HepG2 (cell line): Measurements from ENCODE around the gene CPNE1. TPM values are rescaled to one million over a fixed set of nuclear protein-coding genes. Genes with fewer than 3 reads are reported as not detected.

Experiments used
- CCAR2 ChIP-seq: fragments of 200-400 bp; formaldehyde crosslinking; optimal IDR thresholded peaks from 2 replicates; pipeline ENCODE3; 2018; ENCODE audit warnings: low read depth, mild to moderate bottlenecking, low read length, moderate library complexity
- EEA1 ChIP-seq: sonication (generic); formaldehyde crosslinking; IDR thresholded peaks from 2 replicates; pipeline ENCODE4 v1.5.1; 2020; ENCODE audit warnings: mild to moderate bottlenecking, missing genetic modification reagents, borderline replicate concordance
- ISL2 ChIP-seq: sonication (generic); formaldehyde crosslinking; IDR thresholded peaks from 2 replicates; pipeline ENCODE4 v1.5.0; 2020; ENCODE audit warnings: missing genetic modification reagents
- KDM2A ChIP-seq: sonication (generic); formaldehyde crosslinking; IDR thresholded peaks from 2 replicates; pipeline ENCODE4 v1.4.0; 2020; ENCODE audit warnings: low read depth, missing genetic modification reagents, borderline replicate concordance
- KDM5B ChIP-seq: sonication (generic); formaldehyde crosslinking; IDR thresholded peaks from 2 replicates; pipeline ENCODE4 v1.4.0; 2020; ENCODE audit warnings: missing genetic modification reagents, mild to moderate bottlenecking, borderline replicate concordance
- MIER3 ChIP-seq: IDR thresholded peaks from 2 replicates; pipeline ENCODE4 v1.6.1; 2016; ENCODE audit warnings: missing compliant biosample characterization, borderline replicate concordance
- RORA ChIP-seq: sonication (generic); formaldehyde crosslinking; IDR thresholded peaks from 2 replicates; pipeline ENCODE4 v1.5.0; 2020; ENCODE audit warnings: mild to moderate bottlenecking, missing genetic modification reagents, moderate library complexity
- SALL2 ChIP-seq: sonication (generic); formaldehyde crosslinking; IDR thresholded peaks from 2 replicates; pipeline ENCODE4 v1.8.1; 2023; ENCODE audit warnings: mild to moderate bottlenecking, missing genetic modification reagents, inconsistent platforms
- THYN1 ChIP-seq: sonication (generic); formaldehyde crosslinking; IDR thresholded peaks from 2 replicates; pipeline ENCODE4 v1.8.1; 2023; ENCODE audit warnings: low read depth, mild to moderate bottlenecking, moderate library complexity, missing genetic modification reagents, borderline replicate concordance
- YEATS4 ChIP-seq: sonication (generic); formaldehyde crosslinking; IDR thresholded peaks from 2 replicates; pipeline ENCODE4 v1.4.0; 2020; ENCODE audit warnings: missing genetic modification reagents, borderline replicate concordance
- ZBTB1 ChIP-seq: sonication (generic); formaldehyde crosslinking; IDR thresholded peaks from 2 replicates; pipeline ENCODE4 v1.4.0; 2020; ENCODE audit warnings: missing genetic modification reagents, borderline replicate concordance
- ZNF136 ChIP-seq: sonication (generic); formaldehyde crosslinking; IDR thresholded peaks from 2 replicates; pipeline ENCODE4 v1.8.1; 2022; ENCODE audit warnings: low read depth, mild to moderate bottlenecking, moderate library complexity, missing genetic modification reagents
- ZNF235 ChIP-seq: sonication (generic); formaldehyde crosslinking; IDR thresholded peaks from 2 replicates; pipeline ENCODE4 v1.8.1; 2023; ENCODE audit warnings: mild to moderate bottlenecking, missing genetic modification reagents, borderline replicate concordance
- ZNF274 ChIP-seq: sonication (generic); formaldehyde crosslinking; IDR thresholded peaks from 2 replicates; pipeline ENCODE4 v1.5.1; 2020; ENCODE audit warnings: mild to moderate bottlenecking, missing genetic modification reagents
- ZNF44 ChIP-seq: sonication (generic); formaldehyde crosslinking; IDR thresholded peaks from 2 replicates; pipeline ENCODE4 v1.5.1; 2020; ENCODE audit warnings: mild to moderate bottlenecking, missing genetic modification reagents
- ZNF563 ChIP-seq: sonication (generic); formaldehyde crosslinking; IDR thresholded peaks from 2 replicates; pipeline ENCODE4 v1.8.0; 2022; ENCODE audit warnings: mild to moderate bottlenecking, moderate library complexity, missing genetic modification reagents
- ZNF737 ChIP-seq: sonication (generic); formaldehyde crosslinking; IDR thresholded peaks from 2 replicates; pipeline ENCODE4 v1.5.0; 2020; ENCODE audit warnings: missing genetic modification reagents, mild to moderate bottlenecking, borderline replicate concordance
- ZSCAN25 ChIP-seq: sonication (generic); formaldehyde crosslinking; IDR thresholded peaks from 2 replicates; pipeline ENCODE4 v1.8.0; 2022; ENCODE audit warnings: mild to moderate bottlenecking, missing genetic modification reagents
- polyA plus RNA-seq, 8 experiments: library from polyadenylated mRNA; depleted of rRNA in 3 of 8; stranded (reverse) in 7 of 8; unstranded in 1 of 8; fragments of >200 nt; fragmentation: Illumina TruSeq in 4 of 8; extraction: Trizol in 4 of 8; gene quantifications; 2 replicates each; pipeline versions ENCODE4 v1.2.1 to v1.2.3, GENCODE V29; 2011 to 2016; ENCODE audit warnings: low read depth in 4 of 8, missing spikeins in 1 of 8, mixed read lengths in 1 of 8; ENCODE audit not compliant: insufficient read depth in 1 of 8
- total RNA-seq, 5 experiments: library from RNA; depleted of rRNA; stranded (reverse); fragments of >200 nt; fragmentation: Illumina TruSeq; extraction: Trizol; gene quantifications; 2 replicates each; pipeline ENCODE4 v1.2.3, GENCODE V29; 2016; ENCODE audit warnings: low read depth in 1 of 5
- TF ChIP-seq, protein P1 (sequence below): IDR thresholded peaks from 2 replicates; pipeline ENCODE4 v1.4.0; 2020; ENCODE audit warnings: mild to moderate bottlenecking, missing genetic modification reagents
- TF ChIP-seq, protein P2 (sequence below): sonication (generic); formaldehyde crosslinking; IDR thresholded peaks from 2 replicates; pipeline ENCODE4 v1.8.0; 2022; ENCODE audit warnings: missing genetic modification reagents, low read depth, mild to moderate bottlenecking, borderline replicate concordance
- TF ChIP-seq, protein P3 (sequence below): sonication (generic); formaldehyde crosslinking; IDR thresholded peaks from 2 replicates; pipeline ENCODE4 v1.4.0; 2020; ENCODE audit warnings: missing genetic modification reagents

CPNE1 gene
- total and polyA plus RNA-seq, 2 of the 13 experiments (the other 11 are each of a cell fraction or from before 2014, with no cell fraction given), result 408 to 431 TPM

DNA sequence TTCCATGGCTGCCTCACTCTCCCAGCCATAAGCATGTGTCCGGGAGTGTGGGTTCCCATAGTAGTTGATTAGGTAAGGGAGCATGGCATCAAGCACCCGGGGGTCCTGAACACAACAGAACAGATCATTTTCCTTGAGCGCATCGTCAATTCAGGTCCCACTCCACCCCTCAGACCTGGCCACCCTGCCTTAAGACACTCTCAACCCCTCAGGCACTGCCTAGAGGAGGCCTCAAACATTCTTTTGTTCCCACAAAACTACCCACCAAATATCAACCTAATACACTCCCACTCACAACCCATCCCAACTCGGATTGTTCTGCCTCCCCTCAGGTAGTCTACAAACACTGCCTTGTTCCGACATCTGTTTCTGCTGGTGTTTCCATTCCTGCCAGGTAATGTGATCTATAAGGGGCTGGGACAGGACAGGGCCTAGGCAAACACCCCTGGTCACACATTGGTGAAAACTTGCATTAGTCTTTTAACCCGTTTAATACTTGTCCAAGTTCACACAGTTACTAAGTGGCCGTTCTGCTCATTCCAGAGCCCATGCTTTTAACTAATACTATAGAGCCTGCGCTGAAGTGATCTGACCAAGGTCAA, 33.1 kb upstream of the CPNE1 start (continued):
- TF ChIP-seq, protein P1, sequence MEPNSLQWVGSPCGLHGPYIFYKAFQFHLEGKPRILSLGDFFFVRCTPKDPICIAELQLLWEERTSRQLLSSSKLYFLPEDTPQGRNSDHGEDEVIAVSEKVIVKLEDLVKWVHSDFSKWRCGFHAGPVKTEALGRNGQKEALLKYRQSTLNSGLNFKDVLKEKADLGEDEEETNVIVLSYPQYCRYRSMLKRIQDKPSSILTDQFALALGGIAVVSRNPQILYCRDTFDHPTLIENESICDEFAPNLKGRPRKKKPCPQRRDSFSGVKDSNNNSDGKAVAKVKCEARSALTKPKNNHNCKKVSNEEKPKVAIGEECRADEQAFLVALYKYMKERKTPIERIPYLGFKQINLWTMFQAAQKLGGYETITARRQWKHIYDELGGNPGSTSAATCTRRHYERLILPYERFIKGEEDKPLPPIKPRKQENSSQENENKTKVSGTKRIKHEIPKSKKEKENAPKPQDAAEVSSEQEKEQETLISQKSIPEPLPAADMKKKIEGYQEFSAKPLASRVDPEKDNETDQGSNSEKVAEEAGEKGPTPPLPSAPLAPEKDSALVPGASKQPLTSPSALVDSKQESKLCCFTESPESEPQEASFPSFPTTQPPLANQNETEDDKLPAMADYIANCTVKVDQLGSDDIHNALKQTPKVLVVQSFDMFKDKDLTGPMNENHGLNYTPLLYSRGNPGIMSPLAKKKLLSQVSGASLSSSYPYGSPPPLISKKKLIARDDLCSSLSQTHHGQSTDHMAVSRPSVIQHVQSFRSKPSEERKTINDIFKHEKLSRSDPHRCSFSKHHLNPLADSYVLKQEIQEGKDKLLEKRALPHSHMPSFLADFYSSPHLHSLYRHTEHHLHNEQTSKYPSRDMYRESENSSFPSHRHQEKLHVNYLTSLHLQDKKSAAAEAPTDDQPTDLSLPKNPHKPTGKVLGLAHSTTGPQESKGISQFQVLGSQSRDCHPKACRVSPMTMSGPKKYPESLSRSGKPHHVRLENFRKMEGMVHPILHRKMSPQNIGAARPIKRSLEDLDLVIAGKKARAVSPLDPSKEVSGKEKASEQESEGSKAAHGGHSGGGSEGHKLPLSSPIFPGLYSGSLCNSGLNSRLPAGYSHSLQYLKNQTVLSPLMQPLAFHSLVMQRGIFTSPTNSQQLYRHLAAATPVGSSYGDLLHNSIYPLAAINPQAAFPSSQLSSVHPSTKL (CRISPR knock-in tag), result no peak
- no peak for TF ChIP-seq THYN1 (CRISPR knock-in tag)
- no peak for TF ChIP-seq ZNF136
- TF ChIP-seq ZNF235 (CRISPR knock-in tag), result 0 out of 2 replicates have a peak, but pooled peaks have one; percentile 40
- TF ChIP-seq ISL2 (CRISPR knock-in tag), result no peak
- TF ChIP-seq ZNF44 (CRISPR knock-in tag), result no peak
- TF ChIP-seq KDM5B, result peak; percentile 68
- TF ChIP-seq ZSCAN25 (CRISPR knock-in tag), result peak; percentile 46; the same call in 1 of the 2 replicates
- peak; percentile 35 for TF ChIP-seq ZNF274
- TF ChIP-seq ZNF563 (CRISPR knock-in tag), result no peak; the same call in 1 of the 2 replicates
- 0 out of 2 replicates have a peak, but pooled peaks have one; percentile 22 for TF ChIP-seq EEA1 (CRISPR knock-in tag)
- TF ChIP-seq, protein P2, sequence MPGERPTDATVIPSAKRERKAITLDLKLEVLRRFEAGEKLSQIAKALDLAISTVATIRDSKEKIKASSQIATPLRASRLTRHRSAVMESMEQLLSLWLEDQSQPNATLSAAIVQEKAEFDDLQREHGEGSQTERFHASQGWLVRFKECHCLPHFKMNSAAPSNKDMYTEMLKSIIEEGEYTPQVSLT, result no peak
- no peak; the same call in 1 of the 2 replicates for TF ChIP-seq SALL2 (CRISPR knock-in tag)
- no peak for TF ChIP-seq ZBTB1 (CRISPR knock-in tag)
- TF ChIP-seq RORA (CRISPR knock-in tag), result no peak
- TF ChIP-seq KDM2A (CRISPR knock-in tag), result no peak; the same call in 1 of the 2 replicates
- 0 out of 2 replicates have a peak, but pooled peaks have one; percentile 24 for TF ChIP-seq MIER3 (CRISPR knock-in tag)
- TF ChIP-seq ZNF737, result 0 out of 2 replicates have a peak, but pooled peaks have one; percentile 74
- TF ChIP-seq YEATS4 (CRISPR knock-in tag), result no peak
- no peak for TF ChIP-seq CCAR2
- TF ChIP-seq, protein P3, sequence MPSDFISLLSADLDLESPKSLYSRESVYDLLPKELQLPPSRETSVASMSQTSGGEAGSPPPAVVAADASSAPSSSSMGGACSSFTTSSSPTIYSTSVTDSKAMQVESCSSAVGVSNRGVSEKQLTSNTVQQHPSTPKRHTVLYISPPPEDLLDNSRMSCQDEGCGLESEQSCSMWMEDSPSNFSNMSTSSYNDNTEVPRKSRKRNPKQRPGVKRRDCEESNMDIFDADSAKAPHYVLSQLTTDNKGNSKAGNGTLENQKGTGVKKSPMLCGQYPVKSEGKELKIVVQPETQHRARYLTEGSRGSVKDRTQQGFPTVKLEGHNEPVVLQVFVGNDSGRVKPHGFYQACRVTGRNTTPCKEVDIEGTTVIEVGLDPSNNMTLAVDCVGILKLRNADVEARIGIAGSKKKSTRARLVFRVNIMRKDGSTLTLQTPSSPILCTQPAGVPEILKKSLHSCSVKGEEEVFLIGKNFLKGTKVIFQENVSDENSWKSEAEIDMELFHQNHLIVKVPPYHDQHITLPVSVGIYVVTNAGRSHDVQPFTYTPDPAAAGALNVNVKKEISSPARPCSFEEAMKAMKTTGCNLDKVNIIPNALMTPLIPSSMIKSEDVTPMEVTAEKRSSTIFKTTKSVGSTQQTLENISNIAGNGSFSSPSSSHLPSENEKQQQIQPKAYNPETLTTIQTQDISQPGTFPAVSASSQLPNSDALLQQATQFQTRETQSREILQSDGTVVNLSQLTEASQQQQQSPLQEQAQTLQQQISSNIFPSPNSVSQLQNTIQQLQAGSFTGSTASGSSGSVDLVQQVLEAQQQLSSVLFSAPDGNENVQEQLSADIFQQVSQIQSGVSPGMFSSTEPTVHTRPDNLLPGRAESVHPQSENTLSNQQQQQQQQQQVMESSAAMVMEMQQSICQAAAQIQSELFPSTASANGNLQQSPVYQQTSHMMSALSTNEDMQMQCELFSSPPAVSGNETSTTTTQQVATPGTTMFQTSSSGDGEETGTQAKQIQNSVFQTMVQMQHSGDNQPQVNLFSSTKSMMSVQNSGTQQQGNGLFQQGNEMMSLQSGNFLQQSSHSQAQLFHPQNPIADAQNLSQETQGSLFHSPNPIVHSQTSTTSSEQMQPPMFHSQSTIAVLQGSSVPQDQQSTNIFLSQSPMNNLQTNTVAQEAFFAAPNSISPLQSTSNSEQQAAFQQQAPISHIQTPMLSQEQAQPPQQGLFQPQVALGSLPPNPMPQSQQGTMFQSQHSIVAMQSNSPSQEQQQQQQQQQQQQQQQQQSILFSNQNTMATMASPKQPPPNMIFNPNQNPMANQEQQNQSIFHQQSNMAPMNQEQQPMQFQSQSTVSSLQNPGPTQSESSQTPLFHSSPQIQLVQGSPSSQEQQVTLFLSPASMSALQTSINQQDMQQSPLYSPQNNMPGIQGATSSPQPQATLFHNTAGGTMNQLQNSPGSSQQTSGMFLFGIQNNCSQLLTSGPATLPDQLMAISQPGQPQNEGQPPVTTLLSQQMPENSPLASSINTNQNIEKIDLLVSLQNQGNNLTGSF (CRISPR knock-in tag), result no peak
